ENCODE measurements around the gene SLC6A12.

DNA sequence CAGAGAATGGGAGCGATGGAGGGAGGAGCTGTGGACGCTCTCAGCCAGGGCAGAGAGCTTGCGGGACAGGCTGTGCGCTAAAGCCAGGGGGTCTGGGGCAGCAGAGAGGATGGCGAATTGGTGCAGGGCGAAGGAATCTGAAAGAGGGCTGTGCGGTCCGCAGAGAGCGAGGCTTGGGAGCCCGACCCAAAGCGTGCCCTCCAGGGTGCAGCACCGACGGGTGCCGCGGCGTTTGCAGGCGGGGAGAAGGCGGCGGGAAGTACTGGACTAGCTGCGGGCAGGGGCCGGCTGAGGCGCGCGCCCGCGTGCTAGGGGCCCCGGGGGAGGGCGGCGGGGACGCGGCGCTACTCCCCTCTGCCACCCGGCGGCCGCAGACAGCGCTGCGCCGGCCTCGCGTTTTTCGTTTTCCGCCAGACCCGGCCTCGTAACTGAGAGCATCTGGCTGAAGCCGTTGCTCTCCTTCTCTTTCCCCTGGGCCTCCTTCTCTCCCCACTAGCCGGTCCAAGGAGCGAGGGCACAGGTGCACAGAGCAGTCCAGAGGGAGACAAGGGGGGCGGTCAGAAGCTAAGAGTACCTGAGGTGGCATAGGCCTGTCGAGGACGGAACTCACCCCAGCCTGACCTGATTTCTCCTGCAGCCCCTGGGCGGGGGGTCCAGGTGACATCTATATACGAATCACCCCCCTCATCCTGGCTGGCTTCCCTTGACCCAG lies 24.9 kb downstream of the SLC6A12 start:
- TF ChIP-seq, protein P1, sequence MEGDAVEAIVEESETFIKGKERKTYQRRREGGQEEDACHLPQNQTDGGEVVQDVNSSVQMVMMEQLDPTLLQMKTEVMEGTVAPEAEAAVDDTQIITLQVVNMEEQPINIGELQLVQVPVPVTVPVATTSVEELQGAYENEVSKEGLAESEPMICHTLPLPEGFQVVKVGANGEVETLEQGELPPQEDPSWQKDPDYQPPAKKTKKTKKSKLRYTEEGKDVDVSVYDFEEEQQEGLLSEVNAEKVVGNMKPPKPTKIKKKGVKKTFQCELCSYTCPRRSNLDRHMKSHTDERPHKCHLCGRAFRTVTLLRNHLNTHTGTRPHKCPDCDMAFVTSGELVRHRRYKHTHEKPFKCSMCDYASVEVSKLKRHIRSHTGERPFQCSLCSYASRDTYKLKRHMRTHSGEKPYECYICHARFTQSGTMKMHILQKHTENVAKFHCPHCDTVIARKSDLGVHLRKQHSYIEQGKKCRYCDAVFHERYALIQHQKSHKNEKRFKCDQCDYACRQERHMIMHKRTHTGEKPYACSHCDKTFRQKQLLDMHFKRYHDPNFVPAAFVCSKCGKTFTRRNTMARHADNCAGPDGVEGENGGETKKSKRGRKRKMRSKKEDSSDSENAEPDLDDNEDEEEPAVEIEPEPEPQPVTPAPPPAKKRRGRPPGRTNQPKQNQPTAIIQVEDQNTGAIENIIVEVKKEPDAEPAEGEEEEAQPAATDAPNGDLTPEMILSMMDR (IDR thresholded peaks at IDR 0.05), result peak; percentile 69 to 85 (median 79)
- TF ChIP-seq POLR2AphosphoS5 (IDR thresholded peaks at IDR 0.05) (no peak), POLR2A (IDR thresholded peaks at IDR 0.05; ENCODE audit: low read depth) (no peak), EP300 (IDR thresholded peaks at IDR 0.05) (no peak)

Measured in esophagus muscularis mucosa (tissue), 4 donors.